ENCODE measurements around the gene FAM209B. TPM values are rescaled to one million over a fixed set of nuclear protein-coding genes. Genes with fewer than 3 reads are reported as not detected.

FAM209B gene
- total RNA-seq, 4 donors from 2014 or later = not detected

- DNase-seq (ENCODE audit: low spot score) (no peak), ATAC-seq (ENCODE audit: low FRiP score) (no peak)
- TF ChIP-seq CTCF (IDR thresholded peaks at IDR 0.05) = no peak
Observed at GRCh38 chr20:56575961-56576360, 42.9 kb downstream of the FAM209B start.

- ATAC-seq (ENCODE audit: low FRiP score) (no peak), DNase-seq (ENCODE audit: low spot score) (no peak)
- TF ChIP-seq CTCF (IDR thresholded peaks at IDR 0.05) = no peak
Observed at GRCh38 chr20:56579301-56579710, 46.3 kb downstream of the FAM209B start.

DNA sequence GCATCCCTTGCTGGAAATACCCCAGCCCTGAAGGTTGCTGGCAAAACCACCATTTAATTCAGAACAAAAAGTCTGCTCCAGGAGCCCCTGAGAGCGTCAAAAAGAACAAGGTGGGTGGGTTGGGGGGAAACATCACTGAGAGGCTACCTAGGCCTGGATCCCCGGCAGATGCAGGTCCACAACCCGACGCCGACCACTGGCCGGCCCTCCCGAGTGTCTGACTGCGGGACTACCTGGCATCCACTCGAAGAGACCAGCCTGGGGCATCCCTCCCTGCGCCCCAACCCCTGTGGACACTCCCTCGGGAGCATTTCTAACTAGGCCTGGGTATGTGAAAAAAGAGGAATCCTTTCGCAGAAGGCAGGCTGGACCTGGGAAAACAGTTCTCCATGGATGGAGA, 47.2 kb downstream of the FAM209B start:
- DNase-seq (ENCODE audit: low spot score) (no peak), ATAC-seq (ENCODE audit: low FRiP score) (no peak)

GRCh38 chr20:56581701-56582100, 48.7 kb downstream of the FAM209B start:
- no peak for TF ChIP-seq CTCF (IDR thresholded peaks at IDR 0.05)
- no peak for DNase-seq (ENCODE audit: low spot score)
- ATAC-seq (ENCODE audit: low FRiP score) = no peak

More for the DNA sequence above, 47.2 kb downstream of the FAM209B start:
- TF ChIP-seq CTCF (IDR thresholded peaks at IDR 0.05) = no peak

- ATAC-seq (ENCODE audit: low FRiP score) (no peak), DNase-seq (ENCODE audit: low spot score) (no peak)
- TF ChIP-seq CTCF (IDR thresholded peaks at IDR 0.05) = no peak
Observed at GRCh38 chr20:56582542-56582941, 49.5 kb downstream of the FAM209B start.

DNA sequence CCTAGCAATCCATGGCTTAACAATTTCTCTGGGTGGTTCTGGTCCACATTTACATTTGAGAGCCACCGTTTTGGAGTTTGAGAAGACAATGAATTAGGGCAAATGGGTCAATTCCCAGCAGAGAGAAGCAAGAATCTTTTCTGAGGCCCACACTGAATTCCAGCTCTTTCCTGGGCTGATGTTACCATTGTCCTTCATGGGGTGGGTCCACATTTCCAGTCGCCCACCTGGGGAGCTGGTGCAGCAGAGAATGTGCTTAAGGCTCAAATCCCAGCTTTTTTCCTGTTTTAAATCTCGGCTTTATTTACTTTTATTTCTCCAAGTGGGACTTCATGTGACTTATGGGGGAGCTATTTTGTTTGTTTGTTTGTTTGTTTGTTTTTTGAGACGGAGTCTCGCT, 51.9 kb downstream of the FAM209B start:
- no peak for TF ChIP-seq CTCF (IDR thresholded peaks at IDR 0.05)
- no peak for DNase-seq (ENCODE audit: low spot score)

More for the DNA sequence above, 51.9 kb downstream of the FAM209B start:
- no peak for ATAC-seq (ENCODE audit: low FRiP score)

Other genes starting within 250 kb of the FAM209B start
- gene FAM210B, start 174.3 kb upstream of the FAM209B start, total RNA-seq = 10 to 100 TPM; 29.2 to 58.6 (median 39.3) TPM
- gene AURKA, start 141.0 kb upstream of the FAM209B start, total RNA-seq = 1 to 10 TPM in 3 of 4 donors, under 1 TPM in 1; 0.95 to 4.1 (median 2.5) TPM
- gene CSTF1, start 140.6 kb upstream of the FAM209B start, total RNA-seq = 10 to 100 TPM; 20.8 to 26.8 (median 22.0) TPM
- gene CASS4, start 121.0 kb upstream of the FAM209B start, total RNA-seq = 10 to 100 TPM in 1 of 4 donors, 1 to 10 TPM in 3; 3.5 to 10.6 (median 6.0) TPM
- 10 to 100 TPM; 52.7 to 62.9 (median 53.7) TPM for gene RTF2, start 64.6 kb upstream of the FAM209B start, total RNA-seq
- not detected for gene FAM209A, start 8.5 kb upstream of the FAM209B start, total RNA-seq
- 10 to 100 TPM in 2 of 4 donors, 1 to 10 TPM in 2; 2.7 to 13.7 (median 7.2) TPM for gene TFAP2C, start 96.1 kb downstream of the FAM209B start, total RNA-seq

Measured in omental fat pad (tissue), 4 donors.